GM21447 (cell line): ENCODE data around the gene POLR3F.
A peak's percentile ranks its signal among the peaks of the same experiment; 100 is the strongest.
"Not testable (repeated sequence)": the region's sequence is repeated elsewhere in the genome, so short reads cannot be mapped to it uniquely, and the experiment has no call there.

ENCODE experiments used
- ATAC-seq: cut with Tn5 transposase; IDR thresholded peaks from one replicate; pipeline ENCODE4 v1.9.1; 2021; ENCODE audit not compliant: unreplicated experiment

The POLR3F gene

GRCh38 chr20:18504479-18505060, 37.4 kb downstream of the POLR3F start:
- ATAC-seq = no peak

- ATAC-seq = no peak
Measured at GRCh38 chr20:18506744-18507143, 39.6 kb downstream of the POLR3F start.

- peak; percentile 94 for ATAC-seq
Measured at GRCh38 chr20:18507218-18508191, 40.3 kb downstream of the POLR3F start, which contains the start of gene SEC23B. Gene SEC23B, plus strand, starts transcription at chr20:18507940. Its CDS starts 2,896 bp downstream, at chr20:18510836.

- no peak for ATAC-seq
Measured at GRCh38 chr20:18511571-18511970, 44.4 kb downstream of the POLR3F start.

GRCh38 chr20:18513208-18513607, 46.0 kb downstream of the POLR3F start:
- no peak for ATAC-seq

- no peak for ATAC-seq
Measured at GRCh38 chr20:18514127-18514526, 46.9 kb downstream of the POLR3F start.

- ATAC-seq = no peak
Measured at GRCh38 chr20:18515973-18516372, 48.8 kb downstream of the POLR3F start.

GRCh38 chr20:18522066-18522465, 54.9 kb downstream of the POLR3F start:
- not testable (repeated sequence) for ATAC-seq

GRCh38 chr20:18523066-18523465, 55.9 kb downstream of the POLR3F start:
- ATAC-seq = no peak

GRCh38 chr20:18524646-18525045, 57.5 kb downstream of the POLR3F start:
- ATAC-seq = no peak

GRCh38 chr20:18526761-18527160, 59.6 kb downstream of the POLR3F start:
- not testable (repeated sequence) for ATAC-seq

GRCh38 chr20:18527339-18527738, 60.1 kb downstream of the POLR3F start:
- no peak for ATAC-seq

- ATAC-seq = no peak
Measured at GRCh38 chr20:18527836-18528235, 60.6 kb downstream of the POLR3F start.

- no peak for ATAC-seq
Measured at GRCh38 chr20:18529041-18529440, 61.9 kb downstream of the POLR3F start.

GRCh38 chr20:18532626-18533025, 65.4 kb downstream of the POLR3F start:
- ATAC-seq = no peak

- no peak for ATAC-seq
Measured at GRCh38 chr20:18533491-18533890, 66.3 kb downstream of the POLR3F start.

GRCh38 chr20:18533978-18534644, 66.9 kb downstream of the POLR3F start:
- ATAC-seq = no peak
